Measurements from ENCODE around the gene OR2A1.
"Not testable (repeated sequence)": the region's sequence is repeated elsewhere in the genome, so short reads cannot be mapped to it uniquely, and the experiment has no call there.

OR2A1 gene

GRCh38 chr7:144311872-144312469 is at the start of gene OR2A1:
OR2A1 (plus strand) TSS chr7:144312419; CDS start chr7:144318125, 5,706 bp downstream.
- not testable (repeated sequence) for DNase-seq

- DNase-seq: not testable (repeated sequence)
These were observed 47.5 kb upstream of the OR2A1 start, which contains the start of gene OR2A7 for GRCh38 chr7:144264692-144265091. OR2A7 (minus strand) TSS chr7:144264792; CDS start chr7:144259628, 5,164 bp downstream.

DNA sequence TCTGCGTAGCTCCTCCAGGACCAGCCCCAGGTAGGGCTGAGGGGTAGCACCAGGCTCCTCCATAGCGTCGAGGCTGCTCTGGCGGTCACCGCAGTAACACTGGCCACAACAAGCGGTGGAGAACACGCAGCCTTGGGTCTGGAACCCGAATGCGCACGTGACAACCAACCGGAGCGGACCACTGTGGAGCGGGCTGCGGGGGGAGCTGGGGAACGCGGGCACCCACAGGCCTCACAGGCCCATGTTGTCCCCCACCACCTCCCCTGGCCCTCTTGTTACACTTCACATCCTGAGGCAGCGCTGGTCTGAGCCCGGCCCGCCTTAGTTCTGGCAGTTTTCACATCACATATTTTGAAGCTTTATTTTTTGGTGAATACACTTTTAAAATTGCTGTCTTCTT is 43.0 kb upstream of the OR2A1 start, which contains the start of gene CTAGE8:
Gene CTAGE8, minus strand, starts transcription at position 101 of the 400 bp plus-strand sequence. Its CDS starts 38 bp downstream, at position 63.
- not testable (repeated sequence) for DNase-seq

GRCh38 chr7:144275281-144275680 is 36.9 kb upstream of the OR2A1 start:
- DNase-seq: not testable (repeated sequence)

- not testable (repeated sequence) for DNase-seq
These were observed 32.2 kb upstream of the OR2A1 start for GRCh38 chr7:144280010-144280409.

- DNase-seq: not testable (repeated sequence)
These were observed 30.2 kb upstream of the OR2A1 start for GRCh38 chr7:144281981-144282380.

DNA sequence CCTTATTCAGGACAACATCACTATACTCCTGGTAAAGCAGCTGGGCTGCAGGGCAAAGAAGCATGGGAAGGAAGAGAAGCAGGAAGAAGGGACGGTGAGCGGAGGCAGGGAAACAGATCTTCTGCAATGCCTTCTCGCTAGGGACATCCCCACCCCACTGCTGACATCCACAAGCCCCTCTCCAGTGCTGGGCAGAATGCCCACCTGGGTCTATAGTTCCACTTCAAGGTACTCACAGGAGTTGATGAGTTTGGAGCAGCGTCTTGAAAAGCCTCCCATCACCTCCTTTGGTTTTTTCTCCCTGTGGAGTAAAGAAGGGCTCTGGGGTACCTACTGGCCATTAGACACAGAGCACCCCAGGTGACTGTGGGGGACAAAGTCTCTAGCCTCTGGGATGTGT is 29.7 kb upstream of the OR2A1 start:
- not testable (repeated sequence) for DNase-seq

DNA sequence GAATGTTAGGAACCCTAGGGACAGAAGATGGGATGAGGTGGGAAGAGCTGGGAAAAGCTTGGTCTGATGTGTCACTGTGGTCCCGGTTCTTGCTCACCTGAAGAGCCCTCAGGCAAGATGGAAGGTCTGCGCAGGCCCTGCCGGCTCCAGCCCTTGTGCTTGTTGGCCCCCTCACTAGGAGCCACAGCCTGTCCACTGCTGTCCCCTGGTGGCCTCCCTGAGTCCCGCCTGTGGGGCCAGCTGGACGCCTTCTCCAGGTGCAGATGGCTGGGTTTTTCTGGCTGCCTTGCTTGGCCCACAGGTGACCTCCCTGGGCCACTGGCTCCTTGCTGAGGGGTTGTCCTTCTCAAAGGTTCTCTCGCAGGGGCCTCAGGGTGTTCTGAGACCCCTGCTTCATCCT is 28.5 kb upstream of the OR2A1 start:
- DNase-seq: not testable (repeated sequence)

GRCh38 chr7:144287171-144287784 is 24.9 kb upstream of the OR2A1 start:
- not testable (repeated sequence) for DNase-seq

- not testable (repeated sequence) for DNase-seq
These were observed 20.6 kb upstream of the OR2A1 start for GRCh38 chr7:144291607-144292006.

- DNase-seq: not testable (repeated sequence)
These were observed 19.6 kb upstream of the OR2A1 start for GRCh38 chr7:144292384-144293161.

GRCh38 chr7:144293794-144294499 is 18.3 kb upstream of the OR2A1 start:
- not testable (repeated sequence) for DNase-seq

DNA sequence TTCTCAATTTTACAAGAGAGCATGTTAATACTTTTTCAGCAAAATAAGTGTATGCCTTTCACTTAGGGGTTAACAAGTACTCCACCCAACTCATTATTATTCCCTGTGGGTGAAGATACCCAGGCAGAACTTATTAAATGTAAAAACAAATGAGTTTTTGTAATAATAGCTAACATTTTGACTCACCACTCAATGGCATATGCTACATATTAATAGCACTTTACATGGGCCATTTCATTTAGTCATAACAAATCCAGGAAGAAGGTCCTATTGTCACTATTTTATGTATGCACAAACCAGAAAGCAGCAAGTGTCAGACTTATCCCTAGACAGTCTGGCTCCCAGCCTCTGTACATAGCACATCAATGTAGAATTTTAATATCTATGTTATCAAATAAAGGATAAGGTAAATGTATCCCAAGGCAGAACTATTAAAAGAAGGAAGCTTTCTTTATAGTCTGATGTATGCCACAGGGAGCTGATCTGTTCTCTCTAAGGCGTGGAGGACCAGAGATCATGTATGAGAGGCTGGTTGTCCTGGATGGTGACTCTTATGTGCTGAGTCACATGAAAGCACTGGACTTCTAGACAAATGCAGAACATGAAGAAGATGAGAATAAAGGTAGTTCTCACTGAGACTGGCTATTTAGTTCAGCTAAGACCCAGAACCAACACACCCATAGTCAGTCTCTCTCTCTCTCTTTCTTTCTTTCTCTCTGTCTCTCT is 9.5 kb upstream of the OR2A1 start:
- not testable (repeated sequence) for DNase-seq

DNA sequence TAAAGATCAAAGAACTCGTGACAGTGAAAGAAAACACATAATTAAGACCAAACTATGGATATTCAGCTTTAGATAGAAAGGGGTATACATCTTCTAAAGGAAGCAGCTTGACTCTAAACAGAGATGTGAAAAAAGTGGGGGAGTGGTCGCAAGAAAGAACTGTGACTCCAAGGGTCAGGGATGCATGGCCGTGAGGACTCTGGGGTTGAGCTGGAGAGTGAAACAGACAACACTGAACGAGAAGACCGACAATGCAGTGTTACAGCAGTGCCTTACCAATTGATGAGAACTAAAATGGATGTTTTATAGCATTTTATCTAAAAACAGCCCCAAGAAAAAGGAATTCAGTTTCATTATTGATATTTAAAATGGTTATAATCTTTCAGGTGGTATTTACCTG is 8.6 kb upstream of the OR2A1 start:
- not testable (repeated sequence) for DNase-seq

DNA sequence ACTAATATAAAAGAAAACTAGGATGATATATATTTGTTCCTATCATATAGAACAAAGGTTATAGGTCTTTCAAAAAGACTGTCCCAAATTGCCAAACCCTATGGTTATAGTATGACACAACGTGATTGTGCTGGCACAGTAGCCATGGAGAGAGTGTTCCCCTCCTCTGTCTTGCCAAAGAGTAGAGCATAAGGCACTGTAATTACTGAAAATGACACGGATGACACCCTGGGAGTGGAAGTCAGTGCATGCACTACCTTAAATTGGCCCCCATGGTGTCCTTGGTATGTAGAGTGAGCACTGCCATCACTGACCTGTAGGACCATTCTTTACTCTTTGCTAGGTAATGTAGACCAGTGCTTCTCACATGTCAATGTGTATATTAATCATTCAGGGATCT is 7.1 kb upstream of the OR2A1 start:
- DNase-seq: not testable (repeated sequence)

DNA sequence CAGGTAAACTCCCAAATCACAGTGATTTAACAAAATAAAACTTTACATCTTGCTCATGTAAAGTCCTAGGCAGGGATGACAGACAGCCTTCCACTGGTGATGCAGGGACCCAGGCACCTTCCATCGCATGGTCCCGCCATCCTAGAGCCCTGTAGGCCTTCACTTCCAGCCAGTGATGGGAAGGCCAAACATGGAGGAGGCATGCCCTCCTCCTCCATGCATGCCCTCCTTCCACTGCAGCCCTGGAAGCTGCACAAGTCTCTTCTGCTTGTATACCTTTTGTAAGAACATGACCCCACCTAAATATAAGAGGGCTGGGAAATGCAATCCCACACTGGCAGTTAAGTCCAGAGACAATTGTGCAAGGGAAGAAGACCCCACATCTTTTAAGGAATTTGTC is 2.5 kb upstream of the OR2A1 start:
- not testable (repeated sequence) for DNase-seq

GRCh38 chr7:144311218-144311617 is 1.0 kb upstream of the OR2A1 start:
- not testable (repeated sequence) for DNase-seq

DNA sequence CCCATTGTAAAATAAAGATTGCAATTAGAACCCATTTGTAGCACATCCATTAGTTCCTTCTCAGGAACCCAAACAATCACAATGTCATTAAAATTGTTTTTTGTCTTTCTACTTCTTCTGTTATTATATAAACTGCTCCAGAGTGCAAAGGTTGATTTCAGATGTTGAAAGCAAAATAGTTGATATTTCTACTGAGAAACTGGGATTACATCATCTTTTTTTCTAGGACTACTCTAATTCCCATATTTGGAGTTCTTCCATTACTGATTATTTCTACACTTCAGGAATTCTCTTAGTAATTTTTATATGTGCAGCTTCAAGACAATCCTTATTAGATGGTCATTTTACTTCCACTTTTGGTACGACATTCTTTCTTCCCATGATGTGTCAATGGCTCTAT is 5.3 kb downstream of the OR2A1 start:
- DNase-seq: not testable (repeated sequence)

DNA sequence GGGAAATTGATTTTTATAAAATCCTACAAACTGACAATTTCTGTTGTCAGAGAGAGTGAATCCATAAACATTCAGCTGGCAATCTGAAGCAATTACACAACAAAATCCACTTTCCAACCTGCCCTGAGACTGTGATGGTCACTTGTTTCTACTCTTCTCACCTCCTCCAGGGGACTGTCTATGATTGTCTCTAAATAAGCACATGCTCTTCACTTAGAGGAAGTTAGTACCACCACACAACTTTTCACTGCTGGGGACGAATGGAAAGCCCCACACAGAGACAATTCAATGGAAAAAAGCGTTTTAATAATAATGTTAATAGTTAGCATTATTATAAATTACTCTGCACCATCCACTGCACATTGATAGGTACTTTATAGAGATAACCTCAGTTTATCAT is 7.3 kb downstream of the OR2A1 start:
- not testable (repeated sequence) for DNase-seq

- DNase-seq: not testable (repeated sequence)
These were observed 9.5 kb downstream of the OR2A1 start for GRCh38 chr7:144321677-144322206.

DNA sequence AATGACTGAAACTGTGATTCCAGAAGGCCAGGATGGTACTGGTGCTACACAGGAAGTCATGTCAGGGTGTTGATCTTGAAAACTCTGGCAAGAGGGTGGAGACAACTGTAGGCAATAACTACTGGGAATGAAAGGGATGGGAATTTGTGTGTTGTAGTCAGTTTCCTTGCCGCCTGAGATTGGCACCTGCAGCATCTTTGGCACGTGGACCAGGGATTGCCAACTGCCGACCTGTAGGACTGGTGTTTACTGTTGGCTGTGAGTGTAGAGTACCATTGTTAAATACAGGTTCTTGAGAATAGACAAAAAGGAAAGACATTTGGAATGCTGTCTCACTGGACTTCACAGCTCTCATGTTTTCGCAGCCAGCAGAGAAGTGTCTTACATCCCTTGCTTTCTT is 11.1 kb downstream of the OR2A1 start:
- not testable (repeated sequence) for DNase-seq

DNA sequence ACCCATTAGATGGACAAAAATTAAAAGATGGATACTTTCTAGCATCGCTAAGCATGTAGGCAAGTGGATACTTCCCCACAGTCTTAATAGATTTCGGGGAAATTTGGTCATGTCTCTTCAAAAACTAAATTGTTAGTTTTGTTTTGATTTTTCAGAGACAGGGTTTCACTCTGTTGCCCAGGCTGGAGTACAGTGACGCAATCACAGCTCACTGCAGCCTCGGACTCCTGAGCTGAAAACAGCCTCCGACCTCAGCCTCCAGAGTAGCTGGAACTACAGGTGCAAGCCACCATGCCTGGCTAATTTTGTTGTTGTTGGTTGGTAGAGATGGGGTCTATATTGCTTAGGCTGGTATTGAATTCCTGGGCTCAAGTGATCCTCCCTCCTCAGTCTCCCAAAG is 13.6 kb downstream of the OR2A1 start:
- DNase-seq: not testable (repeated sequence)
